Epithelial cell of proximal tubule (primary cell): ENCODE measurements around the gene HYAL3. TPM values are rescaled to one million over a fixed set of nuclear protein-coding genes. Genes with fewer than 3 reads are reported as not detected.
"Not testable (repeated sequence)": the region's sequence is repeated elsewhere in the genome, so short reads cannot be mapped to it uniquely, and the experiment has no call there.

ENCODE experiments used
- DNase-seq: peaks from one replicate; pipeline ENCODE4 v3.0.0-alpha.2; 2011; ENCODE audit warnings: low read depth
- H3K4me3 ChIP-seq: 2 replicates; pipeline ENCODE4 v1.5.1; 2011; ENCODE audit warnings: low read depth, mild to moderate bottlenecking, low read length
- CTCF ChIP-seq: conservative IDR thresholded peaks from 2 replicates; pipeline ENCODE4 v1.5.1; 2012; ENCODE audit warnings: low read depth, mild to moderate bottlenecking, low read length
- total RNA-seq: library from RNA; depleted of rRNA; stranded (reverse); fragments of >200 nt; gene quantifications from 2 replicates; pipeline ENCODE4 v1.2.3, GENCODE V29; 2015

The HYAL3 gene
- total RNA-seq, 1 donor from 2014 or later = 7.8 TPM

GRCh38 chr3:50272911-50273688 lies 26.1 kb downstream of the HYAL3 start:
- peak overlapping the region; percentile 32 for H3K4me3 ChIP-seq
- TF ChIP-seq CTCF = peak; percentile 93
- no peak for DNase-seq

- not testable (repeated sequence) for H3K4me3 ChIP-seq, DNase-seq
These were observed 26.7 kb downstream of the HYAL3 start for GRCh38 chr3:50272538-50272910.

DNA sequence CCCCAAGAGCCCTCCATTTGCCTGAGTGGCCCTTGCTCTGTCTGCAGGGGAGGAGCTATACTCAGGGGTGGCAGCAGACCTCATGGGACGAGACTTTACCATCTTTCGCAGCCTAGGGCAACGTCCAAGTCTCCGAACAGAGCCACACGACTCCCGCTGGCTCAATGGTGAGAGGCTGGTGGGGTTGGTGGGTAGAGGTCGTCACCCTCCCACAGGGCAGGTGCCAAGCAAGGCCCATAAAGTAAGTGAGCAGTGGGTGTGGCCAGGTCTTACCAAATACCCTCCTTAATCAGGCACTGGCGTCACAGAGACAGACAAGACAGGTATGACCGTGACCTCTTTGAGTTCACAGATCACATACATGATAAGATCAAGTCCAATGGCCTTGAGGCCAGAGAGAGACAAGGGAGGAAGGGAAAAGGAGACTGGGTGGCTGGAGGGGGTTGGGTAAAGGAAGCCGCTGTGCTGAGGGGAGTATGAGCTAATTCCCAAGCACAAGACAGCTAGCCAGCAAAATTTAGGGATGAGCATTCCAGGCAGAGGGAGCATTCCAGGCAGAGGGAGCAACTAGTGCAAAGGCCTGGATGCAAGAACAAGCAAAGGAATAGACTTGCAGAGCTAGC lies 27.8 kb downstream of the HYAL3 start:
- no peak for TF ChIP-seq CTCF
- DNase-seq = no peak
- no peak overlapping the region for H3K4me3 ChIP-seq

DNA sequence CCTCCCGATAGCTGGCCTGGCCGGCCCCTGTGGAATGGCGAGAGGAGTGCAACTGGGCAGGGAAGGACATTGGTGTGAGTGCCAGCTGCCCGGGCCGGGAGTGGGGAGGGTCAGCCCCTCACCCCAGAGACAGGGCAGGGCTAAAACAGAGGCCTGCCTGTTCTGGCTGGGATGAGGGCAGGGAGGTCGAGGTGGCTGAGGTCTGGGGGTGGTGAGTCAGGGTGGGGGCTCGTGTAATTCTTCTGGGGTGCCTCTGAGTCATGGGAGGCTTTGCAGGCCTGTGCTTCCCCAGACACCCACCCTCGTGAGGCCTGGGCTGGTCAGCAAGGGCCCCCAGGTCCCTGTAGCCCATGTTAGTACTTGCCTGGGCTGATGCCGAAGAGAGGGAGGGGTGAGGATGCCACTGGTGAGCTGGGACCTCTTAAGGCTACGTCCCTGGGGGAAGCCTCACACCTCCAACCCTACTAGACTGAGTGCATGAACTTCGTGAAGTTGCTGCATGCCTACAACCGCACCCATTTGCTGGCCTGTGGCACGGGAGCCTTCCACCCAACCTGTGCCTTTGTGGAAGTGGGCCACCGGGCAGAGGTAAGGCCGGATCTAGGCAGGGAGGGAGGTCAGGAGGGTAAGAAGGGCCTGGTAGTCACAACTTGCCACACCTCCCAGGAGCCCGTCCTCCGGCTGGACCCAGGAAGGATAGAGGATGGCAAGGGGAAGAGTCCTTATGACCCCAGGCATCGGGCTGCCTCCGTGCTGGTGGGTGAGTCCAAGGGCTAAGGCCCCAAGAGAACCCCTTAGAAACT lies 28.6 kb downstream of the HYAL3 start:
- no peak for TF ChIP-seq CTCF
- H3K4me3 ChIP-seq = peak overlapping the region; percentile 61
- DNase-seq = no peak

GRCh38 chr3:50269977-50270413 lies 29.2 kb downstream of the HYAL3 start:
- DNase-seq = no peak
- no peak for TF ChIP-seq CTCF
- H3K4me3 ChIP-seq = peak overlapping the region; percentile 61

DNA sequence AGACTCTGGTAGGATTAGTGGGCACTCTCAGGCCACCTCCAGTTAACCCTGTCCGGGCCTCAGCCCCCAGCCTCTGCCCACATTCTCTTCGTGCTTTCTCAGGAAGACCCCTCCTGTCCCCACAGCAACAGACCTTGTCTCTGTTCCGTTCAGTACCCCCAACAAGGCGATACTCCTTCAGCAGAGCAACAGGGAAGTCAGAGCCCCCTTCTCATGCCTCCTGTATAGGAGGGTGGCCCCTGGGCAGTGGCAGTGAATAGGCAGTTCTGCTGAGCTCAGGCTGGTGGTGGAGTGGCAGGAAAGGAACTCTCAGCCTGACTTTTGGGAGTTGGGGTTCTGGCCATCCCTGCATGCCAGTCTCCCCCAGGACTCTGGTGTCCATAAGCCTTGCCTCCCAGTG lies 29.7 kb downstream of the HYAL3 start:
- TF ChIP-seq CTCF = no peak
- peak overlapping the region; percentile 61 for H3K4me3 ChIP-seq
- no peak for DNase-seq

- H3K4me3 ChIP-seq = peak within 1 kb of the TSS; percentile 68
- TF ChIP-seq CTCF = no peak
- no peak for DNase-seq
These were observed 30.3 kb downstream of the HYAL3 start, which contains the start of gene SEMA3B for GRCh38 chr3:50268703-50269451. TSS of gene SEMA3B (plus strand) at chr3:50269147. CDS start at chr3:50269241, 94 bp downstream.
